IPS DF 19.7 (cell line): ENCODE results near the gene CACNA1A.
A peak's percentile ranks its signal among the peaks of the same experiment; 100 is the strongest.
"Not testable (repeated sequence)": the region's sequence is repeated elsewhere in the genome, so short reads cannot be mapped to it uniquely, and the experiment has no call there.

Source experiments
- DNase-seq: peaks from one replicate; pipeline ENCODE4 v3.0.0-alpha.2; 2013; ENCODE audit warnings: low read depth, low spot score

Gene CACNA1A

GRCh38 chr19:13506471-13506820 is at the start of gene CACNA1A:
Gene CACNA1A, minus strand, starts transcription at chr19:13506479. Its CDS starts 255 bp downstream, at chr19:13506224.
- no peak for DNase-seq

- DNase-seq: no peak
Observed at GRCh38 chr19:13554506-13555240, 48.4 kb upstream of the CACNA1A start.

- DNase-seq: no peak
Observed at GRCh38 chr19:13553880-13554400, 47.7 kb upstream of the CACNA1A start.

- no peak for DNase-seq
Observed at GRCh38 chr19:13548131-13548530, 41.9 kb upstream of the CACNA1A start.

GRCh38 chr19:13547102-13547501 is 40.8 kb upstream of the CACNA1A start:
- DNase-seq: no peak

- DNase-seq: no peak
Observed at GRCh38 chr19:13544423-13544822, 38.1 kb upstream of the CACNA1A start.

- no peak for DNase-seq
Observed at GRCh38 chr19:13541554-13541953, 35.3 kb upstream of the CACNA1A start.

- DNase-seq: no peak
Observed at GRCh38 chr19:13539332-13539731, 33.1 kb upstream of the CACNA1A start.

- no peak for DNase-seq
Observed at GRCh38 chr19:13538601-13539253, 32.4 kb upstream of the CACNA1A start.

- DNase-seq: peak; percentile 48
Observed at GRCh38 chr19:13537454-13537853, 31.2 kb upstream of the CACNA1A start.

- no peak for DNase-seq
Observed at GRCh38 chr19:13530720-13531119, 24.4 kb upstream of the CACNA1A start.

GRCh38 chr19:13529721-13530120 is 23.4 kb upstream of the CACNA1A start:
- not testable (repeated sequence) for DNase-seq

GRCh38 chr19:13526552-13526951 is 20.3 kb upstream of the CACNA1A start:
- peak; percentile 50 for DNase-seq

- no peak for DNase-seq
Observed at GRCh38 chr19:13521066-13521465, 14.8 kb upstream of the CACNA1A start.

- no peak for DNase-seq
Observed at GRCh38 chr19:13511947-13512346, 5.7 kb upstream of the CACNA1A start.

GRCh38 chr19:13507053-13507611 is 853 bp upstream of the CACNA1A start:
- DNase-seq: no peak

GRCh38 chr19:13505761-13506470 is 363 bp downstream of the CACNA1A start:
- no peak for DNase-seq

GRCh38 chr19:13505164-13505695 is 1.0 kb downstream of the CACNA1A start:
- no peak for DNase-seq

GRCh38 chr19:13503570-13504235 is 2.6 kb downstream of the CACNA1A start:
- no peak for DNase-seq

GRCh38 chr19:13502231-13502630 is 4.0 kb downstream of the CACNA1A start:
- DNase-seq: no peak

- no peak for DNase-seq
Observed at GRCh38 chr19:13499692-13500091, 6.6 kb downstream of the CACNA1A start.
